Measurements from ENCODE around the gene ITPRID1. TPM values are rescaled to one million over a fixed set of nuclear protein-coding genes. Genes with fewer than 3 reads are reported as not detected.

Gene ITPRID1
- total and polyA plus RNA-seq, 2 donors: 0.02 to 0.05 TPM

DNA sequence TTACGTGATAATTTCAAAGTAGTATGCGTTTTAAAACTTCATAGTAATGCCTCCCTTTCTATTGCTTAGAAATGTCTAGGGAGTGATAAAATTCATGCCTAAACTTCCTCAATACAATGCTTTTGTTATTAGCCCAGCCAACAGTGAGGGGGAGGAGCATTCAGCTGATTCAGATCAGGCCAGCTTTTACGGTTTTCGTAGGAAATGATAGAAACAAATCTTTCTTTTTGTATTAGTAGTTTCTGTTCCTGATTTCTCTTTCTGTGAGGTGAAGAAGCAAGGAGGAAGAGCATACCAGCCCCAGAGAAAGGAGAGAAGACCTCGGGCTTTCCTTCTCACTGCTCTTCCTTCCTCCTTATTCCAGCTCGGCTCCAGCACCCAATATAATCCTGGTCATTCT, 35.2 kb upstream of the ITPRID1 start:
- H3K9me3 ChIP-seq (ENCODE audit: control insufficient read depth in 2 of 2, insufficient read depth in 1 of 2, low read length in 1 of 2): no peaks in the 10 kb centered on the region
- no peaks in the 10 kb centered on the region for H3K36me3 ChIP-seq (ENCODE audit: control insufficient read depth in 2 of 2, insufficient read depth in 2 of 2, low read length in 1 of 2)
- 36% methylated on average over 6 of the region's 6 CpGs for WGBS
- no peak for DNase-seq (ENCODE audit: low read depth in 6 of 9, low spot score in 9 of 9)
- no peak overlapping the region for H3K27ac ChIP-seq (ENCODE audit: low read depth in 1 of 2, low read length in 1 of 2)
- H3K4me1 ChIP-seq (ENCODE audit: control insufficient read depth in 2 of 2, insufficient read depth in 2 of 2, low read length in 2 of 2): no peaks in the 10 kb centered on the region
- no peak overlapping the region for H3K4me3 ChIP-seq (ENCODE audit: low read length in 2 of 2)
- no peaks in the 10 kb centered on the region for H3K27me3 ChIP-seq (ENCODE audit: control insufficient read depth in 2 of 2, insufficient read depth in 1 of 2, low read length in 1 of 2)

- H3K4me3 ChIP-seq (ENCODE audit: low read length in 2 of 2): no peak overlapping the region
- H3K27me3 ChIP-seq (ENCODE audit: control insufficient read depth in 2 of 2, insufficient read depth in 1 of 2, low read length in 1 of 2): no peaks in the 10 kb centered on the region
- no peak overlapping the region for H3K27ac ChIP-seq (ENCODE audit: low read depth in 1 of 2, low read length in 1 of 2)
- WGBS: 71% methylated on average over 6 of the region's 6 CpGs
- no peak for DNase-seq (ENCODE audit: low read depth in 6 of 9, low spot score in 9 of 9)
- no peaks in the 10 kb centered on the region for H3K9me3 ChIP-seq (ENCODE audit: control insufficient read depth in 2 of 2, insufficient read depth in 1 of 2, low read length in 1 of 2)
- H3K4me1 ChIP-seq (ENCODE audit: control insufficient read depth in 2 of 2, insufficient read depth in 2 of 2, low read length in 2 of 2): no peaks in the 10 kb centered on the region
- no peaks in the 10 kb centered on the region for H3K36me3 ChIP-seq (ENCODE audit: control insufficient read depth in 2 of 2, insufficient read depth in 2 of 2, low read length in 1 of 2)
Observed at GRCh38 chr7:31487071-31487470, 26.8 kb upstream of the ITPRID1 start.

DNA sequence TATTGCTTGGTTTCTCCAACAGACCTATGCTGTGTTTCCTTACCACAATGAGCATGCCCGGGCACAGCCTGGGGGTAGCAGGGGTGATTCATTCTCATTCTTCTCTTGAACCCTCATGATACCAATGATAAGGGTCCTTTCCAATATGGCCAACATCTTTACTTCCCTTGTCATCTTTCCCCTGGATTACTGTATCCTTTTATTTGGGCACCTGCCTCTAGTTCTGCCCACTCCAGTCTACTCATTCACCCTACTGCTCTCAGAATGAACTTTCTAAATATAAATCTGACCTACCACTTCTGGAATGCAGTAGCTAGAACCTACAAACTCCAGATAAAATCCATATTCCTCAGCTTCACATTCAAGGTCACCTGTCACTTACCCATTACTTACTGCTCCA, 26.4 kb upstream of the ITPRID1 start:
- no peak for DNase-seq (ENCODE audit: low read depth in 6 of 9, low spot score in 9 of 9)
- Histone ChIP-seq H3K4me3 (ENCODE audit: low read length in 2 of 2) (no peak overlapping the region), H3K4me1 (ENCODE audit: control insufficient read depth in 2 of 2, insufficient read depth in 2 of 2, low read length in 2 of 2) (no peaks in the 10 kb centered on the region), H3K9me3 (ENCODE audit: control insufficient read depth in 2 of 2, insufficient read depth in 1 of 2, low read length in 1 of 2) (no peaks in the 10 kb centered on the region), H3K27ac (ENCODE audit: low read depth in 1 of 2, low read length in 1 of 2) (no peak overlapping the region), H3K27me3 (ENCODE audit: control insufficient read depth in 2 of 2, insufficient read depth in 1 of 2, low read length in 1 of 2) (no peaks in the 10 kb centered on the region), H3K36me3 (ENCODE audit: control insufficient read depth in 2 of 2, insufficient read depth in 2 of 2, low read length in 1 of 2) (no peaks in the 10 kb centered on the region)
- WGBS: 89% methylated on average over 1 of the region's 1 CpG

GRCh38 chr7:31488562-31489203, 25.2 kb upstream of the ITPRID1 start:
- no peaks in the 10 kb centered on the region for H3K9me3 ChIP-seq (ENCODE audit: control insufficient read depth in 2 of 2, insufficient read depth in 1 of 2, low read length in 1 of 2)
- peak in 7 of 9 donors; percentile 3 to 39 (median 9) for DNase-seq (ENCODE audit: low read depth in 6 of 9, low spot score in 9 of 9)

GRCh38 chr7:31490796-31491314, 23.0 kb upstream of the ITPRID1 start:
- Histone ChIP-seq H3K4me1 (ENCODE audit: control insufficient read depth in 2 of 2, insufficient read depth in 2 of 2, low read length in 2 of 2) (no peaks in the 10 kb centered on the region), H3K36me3 (ENCODE audit: control insufficient read depth in 2 of 2, insufficient read depth in 2 of 2, low read length in 1 of 2) (no peaks in the 10 kb centered on the region), H3K27ac (ENCODE audit: low read depth in 1 of 2, low read length in 1 of 2) (no peak overlapping the region), H3K9me3 (ENCODE audit: control insufficient read depth in 2 of 2, insufficient read depth in 1 of 2, low read length in 1 of 2) (no peaks in the 10 kb centered on the region), H3K4me3 (ENCODE audit: low read length in 2 of 2) (no peak overlapping the region), H3K27me3 (ENCODE audit: control insufficient read depth in 2 of 2, insufficient read depth in 1 of 2, low read length in 1 of 2) (no peaks in the 10 kb centered on the region)
- DNase-seq (ENCODE audit: low read depth in 6 of 9, low spot score in 9 of 9): no peak
- WGBS: 80% methylated on average over 2 of the region's 2 CpGs

More at GRCh38 chr7:31488562-31489203, 25.2 kb upstream of the ITPRID1 start:
- H3K27me3 ChIP-seq (ENCODE audit: control insufficient read depth in 2 of 2, insufficient read depth in 1 of 2, low read length in 1 of 2): no peaks in the 10 kb centered on the region
- H3K4me3 ChIP-seq (ENCODE audit: low read length in 2 of 2): no peak overlapping the region
- H3K36me3 ChIP-seq (ENCODE audit: control insufficient read depth in 2 of 2, insufficient read depth in 2 of 2, low read length in 1 of 2): no peaks in the 10 kb centered on the region
- 38% methylated on average over 15 of the region's 15 CpGs for WGBS
- H3K4me1 ChIP-seq (ENCODE audit: control insufficient read depth in 2 of 2, insufficient read depth in 2 of 2, low read length in 2 of 2): no peaks in the 10 kb centered on the region
- H3K27ac ChIP-seq (ENCODE audit: low read depth in 1 of 2, low read length in 1 of 2): no peak overlapping the region

DNA sequence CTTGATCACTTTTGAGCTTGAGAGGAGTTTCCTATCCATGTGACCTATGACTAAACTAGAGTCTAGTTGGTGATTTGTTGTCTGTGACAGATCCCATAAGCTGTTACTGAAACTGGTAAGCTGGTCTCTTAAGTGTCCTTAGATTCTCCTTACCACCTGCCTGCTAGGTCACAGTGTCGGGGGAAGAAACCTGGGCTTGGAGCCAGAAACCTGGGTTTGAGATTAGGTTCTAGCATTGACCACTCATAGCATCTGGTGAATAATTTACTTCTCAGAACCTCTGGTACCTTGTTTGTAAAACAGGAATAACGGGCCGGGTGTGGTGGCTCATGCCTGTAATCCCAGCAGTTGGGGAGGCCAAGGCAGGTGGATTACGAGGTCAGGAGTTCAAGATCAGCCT, 21.8 kb upstream of the ITPRID1 start:
- whole genome bisulfite sequencing: 87% methylated on average over 4 of the region's 4 CpGs
- DNase-seq (ENCODE audit: low read depth in 6 of 9, low spot score in 9 of 9): no peak

GRCh38 chr7:31493714-31494181, 20.1 kb upstream of the ITPRID1 start:
- Histone ChIP-seq H3K9me3 (ENCODE audit: control insufficient read depth in 2 of 2, insufficient read depth in 1 of 2, low read length in 1 of 2) (no peaks in the 10 kb centered on the region), H3K36me3 (ENCODE audit: control insufficient read depth in 2 of 2, insufficient read depth in 2 of 2, low read length in 1 of 2) (no peaks in the 10 kb centered on the region), H3K27me3 (ENCODE audit: control insufficient read depth in 2 of 2, insufficient read depth in 1 of 2, low read length in 1 of 2) (no peaks in the 10 kb centered on the region), H3K4me3 (ENCODE audit: low read length in 2 of 2) (no peak overlapping the region), H3K4me1 (ENCODE audit: control insufficient read depth in 2 of 2, insufficient read depth in 2 of 2, low read length in 2 of 2) (no peaks in the 10 kb centered on the region), H3K27ac (ENCODE audit: low read depth in 1 of 2, low read length in 1 of 2) (no peak overlapping the region)
- WGBS: 35% methylated on average over 3 of the region's 3 CpGs
- no peak for DNase-seq (ENCODE audit: low read depth in 6 of 9, low spot score in 9 of 9)

More for the DNA sequence above, 21.8 kb upstream of the ITPRID1 start:
- Histone ChIP-seq H3K4me3 (ENCODE audit: low read length in 2 of 2) (no peak overlapping the region), H3K36me3 (ENCODE audit: control insufficient read depth in 2 of 2, insufficient read depth in 2 of 2, low read length in 1 of 2) (no peaks in the 10 kb centered on the region), H3K27ac (ENCODE audit: low read depth in 1 of 2, low read length in 1 of 2) (no peak overlapping the region), H3K27me3 (ENCODE audit: control insufficient read depth in 2 of 2, insufficient read depth in 1 of 2, low read length in 1 of 2) (no peaks in the 10 kb centered on the region), H3K4me1 (ENCODE audit: control insufficient read depth in 2 of 2, insufficient read depth in 2 of 2, low read length in 2 of 2) (no peaks in the 10 kb centered on the region), H3K9me3 (ENCODE audit: control insufficient read depth in 2 of 2, insufficient read depth in 1 of 2, low read length in 1 of 2) (no peaks in the 10 kb centered on the region)

DNA sequence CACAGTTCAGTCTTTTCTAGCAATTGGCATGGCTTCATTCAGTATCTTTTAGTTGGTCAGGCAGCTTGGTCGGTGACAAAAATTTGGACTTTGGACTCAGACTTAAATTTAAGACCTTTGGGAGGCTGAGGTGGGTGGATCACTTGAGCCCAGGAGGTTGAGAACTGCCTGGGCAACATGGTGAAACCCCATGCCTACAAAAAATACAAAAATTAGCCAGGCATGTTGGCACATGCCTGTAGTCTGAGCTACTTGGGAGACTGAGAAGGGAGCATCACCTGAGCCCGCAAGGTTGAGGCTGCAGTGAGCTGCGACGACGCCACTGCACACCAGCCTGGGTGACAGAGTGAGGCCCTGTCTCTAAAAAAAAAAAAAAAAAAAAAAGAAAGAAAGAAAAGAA, 19.5 kb upstream of the ITPRID1 start:
- DNase-seq (ENCODE audit: low read depth in 6 of 9, low spot score in 9 of 9): no peak
- WGBS: 86% methylated on average over 5 of the region's 5 CpGs
- H3K36me3 ChIP-seq (ENCODE audit: control insufficient read depth in 2 of 2, insufficient read depth in 2 of 2, low read length in 1 of 2): no peaks in the 10 kb centered on the region
- H3K27ac ChIP-seq (ENCODE audit: low read depth in 1 of 2, low read length in 1 of 2): no peak overlapping the region
- H3K27me3 ChIP-seq (ENCODE audit: control insufficient read depth in 2 of 2, insufficient read depth in 1 of 2, low read length in 1 of 2): no peaks in the 10 kb centered on the region
- H3K4me3 ChIP-seq (ENCODE audit: low read length in 2 of 2): no peak overlapping the region
- H3K4me1 ChIP-seq (ENCODE audit: control insufficient read depth in 2 of 2, insufficient read depth in 2 of 2, low read length in 2 of 2): no peaks in the 10 kb centered on the region
- H3K9me3 ChIP-seq (ENCODE audit: control insufficient read depth in 2 of 2, insufficient read depth in 1 of 2, low read length in 1 of 2): no peaks in the 10 kb centered on the region

- H3K27me3 ChIP-seq (ENCODE audit: control insufficient read depth in 2 of 2, insufficient read depth in 1 of 2, low read length in 1 of 2): no peaks in the 10 kb centered on the region
- DNase-seq (ENCODE audit: low read depth in 6 of 9, low spot score in 9 of 9): no peak
- no peak overlapping the region for H3K27ac ChIP-seq (ENCODE audit: low read depth in 1 of 2, low read length in 1 of 2)
- WGBS: 94% methylated on average over 3 of the region's 3 CpGs
- no peaks in the 10 kb centered on the region for H3K36me3 ChIP-seq (ENCODE audit: control insufficient read depth in 2 of 2, insufficient read depth in 2 of 2, low read length in 1 of 2)
- no peaks in the 10 kb centered on the region for H3K9me3 ChIP-seq (ENCODE audit: control insufficient read depth in 2 of 2, insufficient read depth in 1 of 2, low read length in 1 of 2)
- H3K4me3 ChIP-seq (ENCODE audit: low read length in 2 of 2): no peak overlapping the region
- no peaks in the 10 kb centered on the region for H3K4me1 ChIP-seq (ENCODE audit: control insufficient read depth in 2 of 2, insufficient read depth in 2 of 2, low read length in 2 of 2)
Observed at GRCh38 chr7:31495653-31496052, 18.2 kb upstream of the ITPRID1 start.
